ENCODE data around the gene CTSD.
A peak's percentile ranks its signal among the peaks of the same experiment; 100 is the strongest.

Gene CTSD

DNA sequence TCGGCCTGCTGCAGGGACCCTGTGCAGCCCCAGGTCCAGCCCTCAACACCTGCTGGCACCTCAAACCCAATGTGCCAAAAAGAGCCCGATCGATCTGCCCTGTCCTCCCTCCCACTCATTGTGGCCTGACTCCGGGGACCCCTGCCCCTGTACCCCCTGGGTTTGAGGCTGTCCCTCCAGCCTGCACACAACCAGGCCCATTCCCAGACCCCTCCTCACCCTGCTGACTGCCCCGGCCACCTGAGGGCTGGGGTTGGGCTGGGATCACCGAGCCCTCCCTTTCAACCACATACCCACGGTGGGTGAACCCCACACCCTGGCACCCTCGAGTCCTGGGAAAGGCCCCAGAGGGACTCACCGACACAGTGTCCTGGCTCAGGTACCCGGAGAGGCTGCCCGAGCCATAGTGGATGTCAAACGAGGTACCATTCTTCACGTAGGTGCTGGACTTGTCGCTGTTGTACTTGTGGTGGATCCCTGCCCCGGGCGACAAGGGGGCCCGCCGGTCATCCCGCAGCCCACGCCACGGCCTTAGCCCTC, 5.0 kb downstream of the CTSD start:
- Histone ChIP-seq H3K27me3 (no peaks in the 10 kb centered on the region), H3K36me3 (peaks cover 13 to 94% (median 61%) of the 10 kb centered on the region in 11 experiments), H3K4me1 (peaks cover 82 to 99% (median 95%) of the 10 kb centered on the region in 10 experiments), H3K9me3 (replicated peaks in 1 of 11) (no peaks in the 10 kb centered on the region), H3K27ac (peak overlapping the region; percentile 25 to 97 (median 90); a peak in 20 of 22 replicates), H4K20me1 (peaks cover 0 to 89% (median 35%) of the 10 kb centered on the region in 11 experiments; a peak in 15 of 22 replicates), H3K4me3 (peak overlapping the region in 8 of 10 experiments; percentile 37 to 100 (median 94); a peak in 15 of 20 replicates), H3K9ac (peak overlapping the region; percentile 69 to 97 (median 88)), H3K4me2 (peak overlapping the region; percentile 94 to 100 (median 99))
- no peak for TF ChIP-seq Cebpa-rat (IDR thresholded peaks at IDR 0.05)

DNA sequence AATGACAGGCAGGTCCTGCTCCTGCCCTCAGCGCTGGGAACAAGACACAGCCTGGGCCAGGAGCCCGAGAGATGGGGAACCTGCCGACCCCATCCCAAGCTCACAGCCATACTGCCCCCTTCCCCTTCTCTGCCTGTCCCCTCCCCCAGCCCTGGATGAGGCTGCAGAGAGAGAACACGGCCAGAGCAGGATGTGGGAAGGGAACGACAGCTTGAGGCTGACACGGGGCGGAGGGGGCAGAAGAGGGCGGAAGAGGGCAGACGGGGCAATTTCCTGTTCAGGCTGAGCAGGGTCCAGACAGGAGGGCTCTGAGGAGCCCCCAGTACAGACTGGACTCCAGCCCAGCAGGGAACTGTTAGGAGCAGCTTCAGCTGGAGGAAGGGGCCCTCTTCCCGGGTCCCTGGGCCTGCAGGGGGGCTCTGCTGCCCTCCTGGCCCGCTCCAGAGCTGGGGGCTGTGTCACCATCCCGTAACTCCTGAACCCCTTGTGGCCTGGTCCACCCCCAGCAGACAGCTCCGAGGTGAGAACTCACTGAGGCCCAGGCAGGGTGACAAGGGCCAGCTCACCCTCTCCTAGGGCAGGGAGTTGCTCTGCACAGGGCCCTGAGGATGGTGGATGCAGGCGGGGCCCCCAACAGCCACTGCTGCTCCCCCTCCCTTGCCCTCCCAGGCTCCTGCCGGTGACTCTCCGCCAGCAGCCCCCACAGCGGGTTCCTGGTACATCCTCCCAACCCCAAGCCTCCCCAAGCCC, 5.7 kb downstream of the CTSD start:
- Histone ChIP-seq H4K20me1 (peaks cover 0 to 96% (median 38%) of the 10 kb centered on the region in 11 experiments; a peak in 15 of 22 replicates), H3K9ac (peak overlapping the region; percentile 69 to 97 (median 88)), H3K4me2 (peak overlapping the region; percentile 94 to 100 (median 99)), H3K4me3 (peak overlapping the region; percentile 10 to 100 (median 76); a peak in 19 of 20 replicates), H3K27ac (peak overlapping the region; percentile 25 to 97 (median 90); a peak in 21 of 22 replicates), H3K27me3 (no peaks in the 10 kb centered on the region), H3K9me3 (replicated peaks in 1 of 11) (no peaks in the 10 kb centered on the region), H3K4me1 (peaks cover 89 to 100% (median 98%) of the 10 kb centered on the region in 10 experiments), H3K36me3 (peaks cover 13 to 99% (median 67%) of the 10 kb centered on the region in 11 experiments)
- TF ChIP-seq Cebpa-rat (IDR thresholded peaks at IDR 0.05) = no peak

DNA sequence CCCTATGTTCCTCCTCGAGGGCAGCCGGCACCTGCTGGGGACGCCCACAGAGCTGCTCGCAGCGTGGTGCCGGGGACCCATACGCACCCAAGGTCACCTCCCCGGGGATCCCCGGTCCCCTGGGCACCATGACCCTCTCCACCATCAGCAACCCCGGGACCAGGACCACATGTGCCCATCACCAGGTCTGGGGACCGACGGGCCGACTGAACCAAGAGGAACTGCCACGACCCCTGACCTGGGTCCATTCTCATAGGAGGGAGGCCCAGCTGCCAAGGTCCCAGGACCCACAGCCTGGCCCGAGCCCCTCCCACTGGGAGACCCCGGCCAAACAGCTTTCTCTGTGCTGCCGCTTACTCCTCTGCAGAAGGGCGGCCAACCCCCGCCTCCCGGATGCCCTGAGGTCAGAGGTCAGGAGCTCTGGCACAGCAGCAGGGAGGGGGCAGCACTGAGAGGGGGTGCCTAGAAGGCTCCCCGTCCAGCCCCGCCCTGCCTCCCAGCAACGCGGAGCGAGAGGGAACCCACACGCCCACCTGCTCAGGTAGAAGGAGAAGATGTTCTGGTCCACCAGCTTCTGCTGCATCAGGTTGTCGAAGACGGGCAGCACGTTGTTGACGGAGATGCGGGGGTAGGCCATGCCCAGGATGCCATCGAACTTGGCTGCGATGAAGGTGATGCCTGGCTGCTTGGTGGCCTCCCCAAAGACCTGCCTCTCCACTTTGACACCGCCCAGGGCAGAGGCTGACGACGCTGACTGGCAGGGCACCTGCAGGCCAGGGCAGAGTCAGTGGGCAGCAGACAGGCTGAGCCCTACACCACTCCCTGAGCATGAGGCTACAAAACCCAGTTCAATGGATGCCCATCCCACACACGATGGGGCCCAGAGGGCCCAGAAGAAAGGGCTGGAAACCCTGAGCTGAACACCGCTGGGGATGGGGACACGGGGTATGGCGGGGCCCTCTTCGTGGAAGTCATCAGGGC, 6.6 kb downstream of the CTSD start:
- peaks cover 96 to 100% (median 100%) of the 10 kb centered on the region in 10 experiments for H3K4me1 ChIP-seq
- H3K36me3 ChIP-seq = peaks cover 13 to 99% (median 74%) of the 10 kb centered on the region in 11 experiments
- no peak for TF ChIP-seq Cebpa-rat (IDR thresholded peaks at IDR 0.05)
- no peaks in the 10 kb centered on the region for H3K27me3 ChIP-seq
- H3K9ac ChIP-seq = peak overlapping the region; percentile 69 to 97 (median 88); a peak in 20 of 22 replicates
- peaks cover 0 to 100% (median 41%) of the 10 kb centered on the region in 11 experiments; a peak in 16 of 22 replicates for H4K20me1 ChIP-seq
- no peaks in the 10 kb centered on the region for H3K9me3 ChIP-seq (replicated peaks in 1 of 11)
- peak overlapping the region in 8 of 10 experiments; percentile 26 to 100 (median 94); a peak in 13 of 20 replicates for H3K4me3 ChIP-seq
- peak overlapping the region; percentile 94 to 100 (median 99) for H3K4me2 ChIP-seq
- peak overlapping the region in 10 of 11 experiments; percentile 10 to 97 (median 90); a peak in 19 of 22 replicates for H3K27ac ChIP-seq

DNA sequence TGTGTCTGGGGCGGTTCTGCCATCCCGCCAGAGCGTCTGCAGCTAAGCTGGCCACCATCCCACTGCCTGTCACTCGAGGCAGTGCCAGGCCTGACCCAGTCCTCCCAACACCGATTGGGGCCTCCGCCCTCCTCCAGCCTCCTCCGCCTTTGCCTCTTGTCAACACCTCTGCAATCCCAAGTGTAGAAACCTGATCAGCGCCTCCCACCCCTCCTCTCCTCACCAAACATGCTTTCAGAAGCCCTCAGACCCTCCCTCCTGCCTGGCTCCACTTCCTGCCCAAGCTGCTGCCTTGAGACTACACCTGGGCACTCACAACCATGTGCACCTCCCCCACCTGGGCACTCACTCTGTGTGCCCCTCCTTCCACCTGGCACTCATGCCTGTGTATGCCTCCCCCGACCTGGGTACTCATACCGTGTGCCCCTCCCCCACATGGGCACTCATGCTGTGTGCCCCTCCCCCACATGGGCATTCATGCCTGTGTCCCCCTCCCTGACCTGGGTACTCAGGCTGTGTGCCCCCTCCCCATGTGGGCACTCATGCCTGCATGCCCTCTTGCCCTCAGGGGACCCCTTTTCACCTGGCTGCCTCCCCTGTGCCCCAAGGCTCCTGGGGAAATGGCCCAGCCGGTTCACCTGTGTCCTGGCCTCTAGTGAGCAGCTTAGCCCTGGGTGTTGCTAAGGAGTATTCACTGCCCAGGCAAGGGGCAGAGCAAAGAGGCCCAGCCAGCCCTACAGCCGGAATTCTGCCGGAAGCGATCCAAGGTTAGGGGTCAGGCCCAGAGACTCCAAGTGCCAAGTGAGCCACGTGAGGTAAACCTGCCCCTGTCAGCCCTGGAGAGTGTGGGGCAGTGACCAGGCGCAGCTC, 7.8 kb downstream of the CTSD start:
- Histone ChIP-seq H3K27me3 (no peaks in the 10 kb centered on the region), H3K27ac (peak overlapping the region in 9 of 11 experiments; percentile 10 to 97 (median 90); a peak in 15 of 22 replicates), H3K4me1 (peaks cover 96 to 100% (median 100%) of the 10 kb centered on the region in 10 experiments), H3K9ac (peak overlapping the region in 8 of 11 experiments; percentile 11 to 97 (median 61); a peak in 10 of 22 replicates), H3K4me3 (peak overlapping the region in 3 of 10 experiments; percentile 92 to 99 (median 97); a peak in 5 of 20 replicates), H3K4me2 (peak overlapping the region; percentile 94 to 100 (median 99)), H4K20me1 (peaks cover 0 to 100% (median 41%) of the 10 kb centered on the region in 11 experiments; a peak in 15 of 22 replicates), H3K9me3 (replicated peaks in 1 of 11) (no peaks in the 10 kb centered on the region), H3K36me3 (peaks cover 9 to 93% (median 69%) of the 10 kb centered on the region in 11 experiments)
- TF ChIP-seq Cebpa-rat (IDR thresholded peaks at IDR 0.05) = no peak

DNA sequence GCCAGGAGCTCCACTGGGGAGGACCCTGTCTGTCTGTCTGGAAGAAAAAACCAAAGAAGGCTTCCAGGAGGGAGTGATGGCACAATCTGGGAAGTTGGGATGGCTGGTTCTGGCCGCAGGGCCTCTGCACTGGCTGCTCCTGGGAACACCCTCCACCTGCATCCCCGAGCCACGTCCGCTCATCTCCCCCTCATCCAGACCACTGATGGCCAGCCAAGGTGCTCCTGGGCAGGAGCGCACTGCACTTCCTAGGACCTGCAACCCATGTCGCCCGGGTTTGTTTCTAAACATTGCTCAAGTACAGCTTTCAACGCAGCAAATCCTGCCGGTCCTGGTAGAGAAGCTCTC, 8.4 kb downstream of the CTSD start:
- H3K4me2 ChIP-seq = peak overlapping the region; percentile 94 to 100 (median 99)
- peaks cover 98 to 100% (median 100%) of the 10 kb centered on the region in 10 experiments for H3K4me1 ChIP-seq
- no peaks in the 10 kb centered on the region for H3K9me3 ChIP-seq (replicated peaks in 1 of 11)
- peaks cover 0 to 1% (median 0%) of the 10 kb centered on the region in 11 experiments; a peak in 1 of 22 replicates for H3K27me3 ChIP-seq
- peaks cover 0 to 100% (median 44%) of the 10 kb centered on the region in 11 experiments; a peak in 15 of 22 replicates for H4K20me1 ChIP-seq
- H3K36me3 ChIP-seq = peaks cover 6 to 87% (median 63%) of the 10 kb centered on the region in 11 experiments; a peak in 21 of 22 replicates
- no peak for TF ChIP-seq Cebpa-rat (IDR thresholded peaks at IDR 0.05)
- peak overlapping the region in 3 of 10 experiments; percentile 24 to 99 (median 97); a peak in 5 of 20 replicates for H3K4me3 ChIP-seq
- peak overlapping the region in 8 of 11 experiments; percentile 1 to 89 (median 20); a peak in 6 of 22 replicates for H3K9ac ChIP-seq
- peak overlapping the region in 6 of 11 experiments; percentile 14 to 97 (median 90); a peak in 8 of 22 replicates for H3K27ac ChIP-seq

DNA sequence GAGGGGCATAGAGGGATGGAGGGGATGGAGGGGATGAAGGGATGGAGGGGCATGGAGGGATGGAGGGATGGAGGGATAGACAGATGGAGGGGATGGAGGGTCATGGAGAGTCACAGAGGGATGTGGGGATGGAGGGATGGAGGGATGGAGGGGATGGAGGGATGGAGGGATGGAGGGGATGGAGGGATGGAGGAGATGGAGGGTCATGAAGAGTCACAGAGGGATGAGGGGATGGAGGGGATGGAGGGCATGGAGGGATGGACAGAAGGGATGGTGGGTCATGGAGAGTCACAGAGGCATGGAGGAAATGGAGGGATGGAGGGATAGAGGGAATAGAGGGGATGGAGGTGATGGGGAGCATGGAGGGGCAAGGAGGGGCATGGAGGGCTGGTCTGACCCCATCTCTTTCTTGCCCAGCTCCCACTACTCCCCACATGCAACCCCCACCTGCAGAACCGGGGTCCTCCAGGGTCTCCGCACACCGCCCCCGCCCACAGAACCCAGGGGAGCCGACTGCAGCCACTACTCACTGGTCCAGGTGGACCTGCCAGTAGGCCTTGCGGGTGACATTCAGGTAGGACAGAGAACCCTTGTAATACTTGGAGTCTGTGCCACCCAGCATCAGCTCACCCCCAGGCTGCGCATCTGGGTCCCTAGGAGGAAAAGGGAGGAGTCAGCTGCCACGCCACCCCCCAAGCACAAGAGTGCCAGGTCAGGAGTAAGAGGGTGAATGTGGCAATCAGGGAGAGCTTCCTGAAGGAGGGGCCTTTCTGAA, 9.2 kb downstream of the CTSD start:
- Histone ChIP-seq H4K20me1 (peaks cover 0 to 100% (median 39%) of the 10 kb centered on the region in 11 experiments; a peak in 15 of 22 replicates), H3K4me2 (peak overlapping the region; percentile 94 to 100 (median 99); a peak in 21 of 22 replicates), H3K9me3 (replicated peaks in 1 of 11) (no peaks in the 10 kb centered on the region), H3K4me1 (peaks cover 98 to 100% (median 100%) of the 10 kb centered on the region in 10 experiments), H3K27ac (peak overlapping the region in 2 of 11 experiments; percentile 22 to 97; a peak in 4 of 22 replicates), H3K36me3 (peaks cover 6 to 79% (median 55%) of the 10 kb centered on the region in 11 experiments; a peak in 20 of 22 replicates), H3K4me3 (peak overlapping the region in 3 of 10 experiments; percentile 24 to 99 (median 97); a peak in 4 of 20 replicates), H3K9ac (peak overlapping the region in 6 of 11 experiments; percentile 0 to 36 (median 14); a peak in 5 of 22 replicates), H3K27me3 (peaks cover 0 to 8% (median 5%) of the 10 kb centered on the region in 11 experiments; a peak in 13 of 22 replicates)
- no peak for TF ChIP-seq Cebpa-rat (IDR thresholded peaks at IDR 0.05)
